KMS-11 (cell line): Measurements from ENCODE around the gene LFNG.

Experiments used
- H2AFZ ChIP-seq: fragments of 200-600 bp; sonication (generic); 2 replicates; pipeline ENCODE4 v1.6.1; 2016; ENCODE audit warnings: antibody characterized with exemption, mixed run types, low read depth
- H3K27ac ChIP-seq: fragments of 200-600 bp; sonication (generic); 2 replicates; pipeline ENCODE4 v1.6.1; 2016; ENCODE audit warnings: mild to moderate bottlenecking, mixed run types
- H3K27me3 ChIP-seq: fragments of 200-600 bp; sonication (generic); 2 replicates; pipeline ENCODE4 v1.6.1; 2017; ENCODE audit warnings: mild to moderate bottlenecking, low read depth, mixed run types, moderate library complexity; ENCODE audit not compliant: insufficient read depth
- H3K36me3 ChIP-seq: fragments of 200-600 bp; sonication (generic); 2 replicates; pipeline ENCODE4 v1.6.1; 2017; ENCODE audit warnings: mild to moderate bottlenecking, mixed run types; ENCODE audit not compliant: insufficient read depth
- H3K4me1 ChIP-seq: fragments of 200-600 bp; sonication (generic); 2 replicates; pipeline ENCODE4 v1.6.1; 2016; ENCODE audit warnings: mild to moderate bottlenecking, low read depth, mixed run types; ENCODE audit not compliant: poor library complexity, severe bottlenecking
- H3K4me2 ChIP-seq: fragments of 200-600 bp; sonication (generic); 2 replicates; pipeline ENCODE4 v1.7.0; 2016; ENCODE audit warnings: mild to moderate bottlenecking, mixed run types
- H3K4me3 ChIP-seq: fragments of 200-600 bp; sonication (generic); IDR thresholded peaks from 2 replicates; pipeline ENCODE4 v1.6.1; 2017; ENCODE audit warnings: low read depth, low read length, mixed read lengths; ENCODE audit not compliant: insufficient read depth
- H3K79me2 ChIP-seq: fragments of 200-600 bp; sonication (generic); 2 replicates; pipeline ENCODE4 v1.6.1; 2016; ENCODE audit warnings: low read depth, mixed run types; ENCODE audit not compliant: insufficient read depth
- H3K9ac ChIP-seq: fragments of 200-600 bp; sonication (generic); 2 replicates; pipeline ENCODE4 v1.6.1; 2016; ENCODE audit warnings: mild to moderate bottlenecking, mixed run types
- H4K20me1 ChIP-seq: fragments of 200-600 bp; sonication (generic); 2 replicates; pipeline ENCODE4 v1.6.1; 2016; ENCODE audit warnings: mild to moderate bottlenecking, mixed run types; ENCODE audit not compliant: insufficient read depth
- CTCF ChIP-seq: fragments of 200-600 bp; sonication (generic); conservative IDR thresholded peaks from 2 replicates; pipeline ENCODE4 v1.6.1; 2017; ENCODE audit warnings: low read depth, mild to moderate bottlenecking, antibody characterized with exemption, low read length, moderate library complexity, mixed read lengths

The LFNG gene

GRCh38 chr7:2502647-2502966, 17.0 kb upstream of the LFNG start:
- Histone ChIP-seq H2AFZ (no peak overlapping the region), H3K4me2 (no peak overlapping the region), H3K4me1 (peaks cover under 1% of the 10 kb centered on the region), H4K20me1 (no peaks in the 10 kb centered on the region), H3K27ac (no peak overlapping the region), H3K9ac (no peak overlapping the region), H3K36me3 (no peaks in the 10 kb centered on the region), H3K27me3 (peaks cover 54% of the 10 kb centered on the region; the same call in 1 of the 2 replicates), H3K4me3 (no peak overlapping the region), H3K79me2 (no peaks in the 10 kb centered on the region)
- no peak for TF ChIP-seq CTCF

DNA sequence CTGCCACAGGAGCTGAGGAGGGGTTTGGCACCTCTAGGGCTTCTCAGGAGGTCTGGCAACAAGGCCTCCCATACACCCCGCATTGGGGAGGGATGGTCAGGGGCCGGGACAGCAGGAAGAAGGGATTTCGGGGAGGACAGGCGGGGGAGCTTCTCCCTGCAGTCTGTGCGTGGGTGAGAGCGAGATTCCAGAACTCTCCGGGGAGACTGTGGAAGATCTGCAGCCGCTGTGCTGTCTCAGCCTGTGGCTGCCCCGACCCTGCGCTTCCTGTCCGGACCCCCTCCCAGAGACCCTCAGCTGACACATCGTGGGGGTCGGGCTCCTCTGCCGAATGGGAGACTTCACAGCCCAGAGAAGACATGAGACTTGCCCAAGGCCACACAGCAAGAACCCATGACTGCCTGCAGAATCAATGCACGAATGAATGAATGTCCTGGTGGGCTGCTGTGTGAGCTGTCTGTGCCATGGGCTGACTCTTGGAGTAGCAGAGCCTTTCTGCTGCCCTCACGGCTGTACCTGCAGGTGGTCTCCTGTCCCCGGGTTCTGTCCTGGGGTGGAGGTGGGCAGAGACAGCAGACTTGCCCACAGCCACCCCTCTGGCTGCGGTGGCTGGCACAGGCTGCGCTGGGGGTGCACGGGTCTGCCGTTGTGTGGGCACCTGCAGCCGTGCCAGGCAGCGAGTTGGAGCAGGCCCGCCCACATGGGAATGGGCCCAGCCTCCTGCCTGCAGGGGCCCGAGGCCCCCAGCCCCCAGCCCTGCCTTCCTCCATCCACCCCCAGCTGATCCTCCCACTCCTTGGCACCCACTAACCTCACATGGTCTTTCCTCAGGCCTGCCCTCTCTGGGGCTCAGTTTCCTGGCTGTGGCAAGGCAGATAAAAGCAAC, 16.3 kb upstream of the LFNG start:
- no peak overlapping the region for H3K9ac ChIP-seq

GRCh38 chr7:2504128-2504888, 15.3 kb upstream of the LFNG start:
- Histone ChIP-seq H3K27ac (no peak overlapping the region), H3K9ac (no peak overlapping the region), H3K4me2 (no peak overlapping the region), H3K27me3 (peaks cover 40% of the 10 kb centered on the region; the same call in 1 of the 2 replicates), H3K36me3 (no peaks in the 10 kb centered on the region), H3K4me3 (no peak overlapping the region), H2AFZ (no peak overlapping the region), H3K4me1 (peaks cover 18% of the 10 kb centered on the region), H3K79me2 (no peaks in the 10 kb centered on the region), H4K20me1 (no peaks in the 10 kb centered on the region)
- TF ChIP-seq CTCF, result no peak

More for the DNA sequence above, 16.3 kb upstream of the LFNG start:
- H3K4me1 ChIP-seq, result peaks cover 8% of the 10 kb centered on the region
- no peaks in the 10 kb centered on the region for H3K36me3 ChIP-seq
- H4K20me1 ChIP-seq, result no peaks in the 10 kb centered on the region
- no peak overlapping the region for H3K4me3 ChIP-seq
- H3K27ac ChIP-seq, result no peak overlapping the region
- H3K4me2 ChIP-seq, result no peak overlapping the region
- H3K27me3 ChIP-seq, result peaks cover 48% of the 10 kb centered on the region; the same call in 1 of the 2 replicates
- H2AFZ ChIP-seq, result no peak overlapping the region
- H3K79me2 ChIP-seq, result no peaks in the 10 kb centered on the region
- TF ChIP-seq CTCF, result no peak

GRCh38 chr7:2504889-2505375, 14.6 kb upstream of the LFNG start:
- H3K4me1 ChIP-seq, result peaks cover 24% of the 10 kb centered on the region
- no peak overlapping the region for H2AFZ ChIP-seq
- no peak for TF ChIP-seq CTCF
- H3K4me2 ChIP-seq, result no peak overlapping the region
- H3K4me3 ChIP-seq, result no peak overlapping the region
- no peaks in the 10 kb centered on the region for H4K20me1 ChIP-seq
- no peaks in the 10 kb centered on the region for H3K36me3 ChIP-seq
- no peak overlapping the region for H3K27ac ChIP-seq
- no peak overlapping the region for H3K9ac ChIP-seq
- peaks cover 34% of the 10 kb centered on the region; the same call in 1 of the 2 replicates for H3K27me3 ChIP-seq
- no peaks in the 10 kb centered on the region for H3K79me2 ChIP-seq
